Vagina (tissue), 2 donors: Measurements from ENCODE around the gene PGC.

Experiments
- POLR2A ChIP-seq, 2 donors: fragments of 450-650 bp; IDR thresholded peaks; one replicate each; pipeline ENCODE4 v1.6.1; 2017; ENCODE audit warnings: antibody characterized with exemption in 2 of 2, mild to moderate bottlenecking in 2 of 2, moderate library complexity in 2 of 2
- TF ChIP-seq, protein P1 (sequence below), 3 experiments: fragments of 450-650 bp in 2 of 3; fragments of 200-600 bp in 1 of 3; sonication (generic) in 1 of 3; IDR thresholded peaks; one replicate each; pipeline ENCODE4 v1.5.1; 2017 to 2019; ENCODE audit warnings: antibody characterized with exemption in 3 of 3, mild to moderate bottlenecking in 2 of 3, moderate library complexity in 2 of 3

DNA sequence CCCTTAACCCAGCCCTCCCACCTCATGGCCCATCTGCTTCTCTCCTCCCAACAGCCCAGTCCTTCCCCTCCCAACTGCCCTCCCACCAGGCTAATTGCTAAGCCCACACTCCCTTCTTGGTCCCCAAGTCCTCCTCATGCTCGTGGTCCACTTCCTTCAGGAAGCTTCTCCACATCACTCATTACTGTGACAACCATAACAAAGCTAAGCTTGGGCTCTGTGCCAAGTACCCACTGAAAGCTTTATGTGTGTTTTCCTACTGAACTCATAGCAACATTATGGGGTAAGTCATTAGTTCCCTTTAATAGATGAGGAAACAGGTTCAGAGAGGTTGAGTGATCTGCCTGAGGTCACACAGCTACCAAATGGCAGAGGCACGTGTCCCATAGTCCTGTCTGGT is 16.3 kb upstream of the PGC start:
- TF ChIP-seq, protein P1, sequence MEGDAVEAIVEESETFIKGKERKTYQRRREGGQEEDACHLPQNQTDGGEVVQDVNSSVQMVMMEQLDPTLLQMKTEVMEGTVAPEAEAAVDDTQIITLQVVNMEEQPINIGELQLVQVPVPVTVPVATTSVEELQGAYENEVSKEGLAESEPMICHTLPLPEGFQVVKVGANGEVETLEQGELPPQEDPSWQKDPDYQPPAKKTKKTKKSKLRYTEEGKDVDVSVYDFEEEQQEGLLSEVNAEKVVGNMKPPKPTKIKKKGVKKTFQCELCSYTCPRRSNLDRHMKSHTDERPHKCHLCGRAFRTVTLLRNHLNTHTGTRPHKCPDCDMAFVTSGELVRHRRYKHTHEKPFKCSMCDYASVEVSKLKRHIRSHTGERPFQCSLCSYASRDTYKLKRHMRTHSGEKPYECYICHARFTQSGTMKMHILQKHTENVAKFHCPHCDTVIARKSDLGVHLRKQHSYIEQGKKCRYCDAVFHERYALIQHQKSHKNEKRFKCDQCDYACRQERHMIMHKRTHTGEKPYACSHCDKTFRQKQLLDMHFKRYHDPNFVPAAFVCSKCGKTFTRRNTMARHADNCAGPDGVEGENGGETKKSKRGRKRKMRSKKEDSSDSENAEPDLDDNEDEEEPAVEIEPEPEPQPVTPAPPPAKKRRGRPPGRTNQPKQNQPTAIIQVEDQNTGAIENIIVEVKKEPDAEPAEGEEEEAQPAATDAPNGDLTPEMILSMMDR (IDR thresholded peaks at IDR 0.05), result no peak
- no peak for TF ChIP-seq POLR2A (IDR thresholded peaks at IDR 0.05)
